DMS 273 (cell line): ENCODE data around the gene AKT1S1.
A peak's percentile ranks its signal among the peaks of the same experiment; 100 is the strongest.
"Not testable (repeated sequence)": the region's sequence is repeated elsewhere in the genome, so short reads cannot be mapped to it uniquely, and the experiment has no call there.

Source experiments
- DNase-seq: peaks from one replicate; lab custom pipeline; 2025; ENCODE audit not compliant: unreplicated experiment; lab: John Stamatoyannopoulos, UW

Gene AKT1S1

DNA sequence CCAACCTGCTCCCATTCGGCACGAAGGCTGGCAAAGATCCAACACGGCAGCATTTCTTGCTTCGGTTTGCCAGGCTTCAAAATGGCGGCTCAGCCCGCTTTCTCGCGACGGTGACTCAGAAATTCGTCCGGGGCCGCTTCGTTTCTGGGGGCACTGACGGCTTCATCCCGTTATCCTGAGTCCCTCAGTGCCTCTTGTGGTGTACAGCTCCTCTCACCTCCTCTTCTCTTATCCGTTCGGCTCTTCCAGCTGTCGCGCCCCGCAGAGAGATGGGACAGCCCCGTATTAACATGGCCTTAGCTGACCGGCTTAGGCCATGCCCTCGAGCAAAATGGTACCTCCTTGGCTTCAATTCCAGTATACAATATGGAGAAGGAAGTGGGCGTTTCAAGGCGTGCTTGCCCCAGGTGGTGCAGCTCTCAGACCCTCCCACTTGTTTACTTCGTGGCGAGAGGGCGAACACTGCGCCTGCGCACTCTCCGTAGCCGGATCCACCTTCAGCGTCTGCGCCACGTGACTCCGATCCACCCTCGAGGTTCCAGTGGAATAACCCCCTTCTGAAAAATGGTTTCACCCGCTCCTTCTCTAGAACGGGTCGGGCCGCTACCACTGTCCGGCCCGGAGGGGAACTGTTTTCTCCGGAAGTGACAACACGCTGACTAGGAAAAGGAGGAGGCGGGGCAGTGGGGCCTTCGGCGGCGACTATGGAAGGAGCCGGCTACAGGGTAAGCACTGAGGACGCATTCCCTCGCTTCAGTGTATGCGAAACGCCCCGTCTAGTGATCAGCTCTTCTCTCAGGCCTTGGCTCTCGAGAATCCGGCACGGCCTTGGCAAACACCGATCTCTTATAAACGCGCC is at the start of gene AKT1S1, which contains the start of gene TBC1D17:
TSS of gene AKT1S1 (minus strand) at position 336 of the 859 bp plus-strand sequence. CDS start 4,060 bp downstream, outside the sequence.
TSS of gene TBC1D17 (plus strand) at position 683 of the 859 bp plus-strand sequence. CDS start at position 705, 22 bp downstream.
- DNase-seq: peak; percentile 100

DNA sequence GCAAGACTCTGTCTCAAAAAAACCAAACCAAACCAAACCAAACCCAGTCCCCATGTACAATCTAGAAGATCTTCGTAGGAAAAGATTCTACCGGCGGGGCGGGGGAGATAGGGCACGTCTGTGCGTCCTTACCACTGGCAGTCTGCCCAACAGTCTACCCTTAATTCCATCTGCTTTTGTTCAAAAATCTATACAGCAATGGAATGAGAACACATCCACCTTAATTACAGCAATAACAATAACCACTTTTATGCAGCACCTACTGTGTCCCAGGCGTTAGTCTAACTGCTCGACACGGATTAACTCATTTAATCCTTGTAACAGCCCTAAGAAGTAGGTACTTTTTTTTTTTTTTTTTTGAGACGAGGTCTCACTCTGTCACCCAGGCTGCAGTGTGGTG is 49.4 kb upstream of the AKT1S1 start:
- DNase-seq: no peak

DNA sequence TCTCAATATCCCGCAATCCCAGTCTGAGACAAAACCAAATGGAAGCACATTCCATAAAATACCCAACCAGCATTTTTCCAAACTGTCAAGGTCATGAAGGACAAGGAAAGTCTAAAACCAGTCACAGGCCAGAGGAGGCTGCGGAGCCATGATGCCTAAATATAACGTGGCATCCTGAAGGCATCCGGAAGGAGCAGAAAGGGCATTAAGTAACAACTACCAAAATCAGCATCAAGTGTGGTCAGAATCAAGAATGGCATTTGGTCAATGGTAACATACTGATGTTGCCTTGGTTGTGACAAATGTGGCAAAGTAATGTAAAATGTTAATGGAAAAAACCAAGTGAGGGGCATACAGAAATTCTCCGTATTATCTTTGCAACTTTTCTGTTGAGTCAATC is 48.3 kb upstream of the AKT1S1 start:
- DNase-seq: no peak

DNA sequence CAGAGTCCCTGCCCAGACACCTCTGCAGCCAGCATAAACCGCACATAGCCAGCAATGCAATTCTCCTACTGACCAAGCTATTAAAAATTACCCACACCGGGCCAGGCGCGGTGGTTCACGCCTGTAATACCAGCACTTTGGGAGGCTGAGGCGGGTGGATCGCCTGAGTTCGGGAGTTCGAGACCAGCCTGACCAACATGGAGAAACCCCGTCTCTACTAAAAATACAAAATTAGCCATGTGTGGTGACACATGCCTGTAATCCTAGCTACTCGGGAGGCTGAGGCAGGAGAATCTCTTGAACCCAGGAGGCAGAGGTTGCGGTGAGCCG is 47.7 kb upstream of the AKT1S1 start:
- DNase-seq: not testable (repeated sequence)

DNA sequence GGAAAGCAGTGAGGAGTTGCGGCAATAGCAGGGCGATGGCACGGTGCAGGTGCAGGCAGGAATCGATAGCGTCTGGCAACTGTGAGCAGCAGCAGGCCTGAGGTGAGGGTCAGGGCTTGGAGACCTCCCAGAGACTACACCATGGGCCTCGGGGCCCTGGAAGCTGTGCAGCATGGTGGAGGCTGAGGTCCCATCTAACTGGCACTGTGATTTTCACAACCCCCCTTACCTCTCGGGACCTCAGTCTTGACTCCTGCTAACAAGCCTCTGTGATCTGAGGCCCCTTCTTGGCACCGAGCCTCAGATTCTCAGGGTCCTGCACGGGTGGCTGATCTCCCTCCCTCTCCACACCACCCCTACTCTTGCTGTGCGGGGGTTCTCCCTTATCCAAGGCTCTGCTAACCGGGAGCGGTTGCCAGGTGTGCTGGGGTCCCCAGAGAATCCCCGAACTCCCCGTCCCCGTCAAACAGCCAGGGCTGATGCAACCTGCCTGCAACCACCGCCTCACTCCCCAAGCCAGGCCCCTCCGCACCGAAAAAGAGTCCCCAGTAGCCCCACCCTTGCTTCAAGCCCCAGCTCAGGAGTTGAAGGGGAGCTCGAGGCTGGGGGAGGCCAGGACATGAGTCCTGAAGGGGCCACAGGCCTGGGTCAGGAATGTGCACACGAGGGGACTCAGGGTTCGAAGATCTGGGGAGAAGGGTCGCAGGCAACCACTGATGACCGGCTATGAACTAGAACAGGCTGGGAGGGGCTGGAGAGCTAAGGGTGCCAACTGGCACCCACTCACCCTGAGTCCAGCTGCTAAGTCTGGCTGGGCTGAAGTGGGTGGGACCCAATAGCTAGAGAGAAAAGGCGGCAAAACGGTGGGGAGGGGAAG is 47.1 kb upstream of the AKT1S1 start:
- DNase-seq: peak; percentile 47

DNA sequence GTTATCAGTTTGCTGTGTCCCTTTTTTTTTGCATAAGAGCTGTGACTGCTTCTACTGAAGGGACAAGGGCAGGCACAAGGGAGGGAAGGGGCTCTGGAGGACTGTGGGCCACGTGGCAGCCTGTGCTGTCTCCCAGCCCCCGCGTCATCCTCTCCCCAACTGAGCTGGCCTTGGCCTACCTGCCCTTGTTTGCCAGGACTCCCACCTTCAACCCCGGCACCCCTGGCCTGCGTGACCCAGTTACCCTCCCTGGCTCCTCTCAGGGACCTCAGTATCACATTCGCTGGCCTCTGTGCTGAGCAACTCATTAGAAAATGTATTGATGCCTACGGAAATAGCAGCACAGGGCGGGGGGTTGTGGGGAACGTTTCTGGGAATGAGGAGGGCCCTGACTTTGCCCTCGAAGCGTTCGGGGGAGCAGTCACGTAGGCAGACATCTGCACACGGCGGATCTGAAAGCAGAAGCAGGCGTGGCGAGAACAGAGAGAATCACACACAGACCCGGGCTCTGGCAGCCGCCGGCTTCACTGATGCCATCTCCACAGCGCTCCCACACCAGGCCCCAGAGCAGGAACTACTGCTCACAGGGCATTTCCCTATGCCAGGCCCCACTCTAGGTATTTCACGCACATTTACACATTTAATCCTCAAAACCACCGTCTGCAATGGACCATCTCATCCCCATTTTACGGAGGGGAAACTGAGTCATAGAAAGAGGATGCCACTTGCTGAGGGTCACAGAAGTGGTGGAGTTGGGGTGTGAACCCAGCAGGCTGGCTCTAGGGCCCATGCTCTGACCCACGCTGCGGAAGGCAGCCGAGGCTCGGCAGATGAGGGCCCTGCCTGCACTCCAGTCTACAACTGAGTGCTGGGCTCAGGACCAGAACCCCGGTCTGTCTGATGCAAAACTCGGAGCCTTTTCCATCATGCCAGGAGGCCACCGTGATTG is 46.2 kb upstream of the AKT1S1 start:
- no peak for DNase-seq

DNA sequence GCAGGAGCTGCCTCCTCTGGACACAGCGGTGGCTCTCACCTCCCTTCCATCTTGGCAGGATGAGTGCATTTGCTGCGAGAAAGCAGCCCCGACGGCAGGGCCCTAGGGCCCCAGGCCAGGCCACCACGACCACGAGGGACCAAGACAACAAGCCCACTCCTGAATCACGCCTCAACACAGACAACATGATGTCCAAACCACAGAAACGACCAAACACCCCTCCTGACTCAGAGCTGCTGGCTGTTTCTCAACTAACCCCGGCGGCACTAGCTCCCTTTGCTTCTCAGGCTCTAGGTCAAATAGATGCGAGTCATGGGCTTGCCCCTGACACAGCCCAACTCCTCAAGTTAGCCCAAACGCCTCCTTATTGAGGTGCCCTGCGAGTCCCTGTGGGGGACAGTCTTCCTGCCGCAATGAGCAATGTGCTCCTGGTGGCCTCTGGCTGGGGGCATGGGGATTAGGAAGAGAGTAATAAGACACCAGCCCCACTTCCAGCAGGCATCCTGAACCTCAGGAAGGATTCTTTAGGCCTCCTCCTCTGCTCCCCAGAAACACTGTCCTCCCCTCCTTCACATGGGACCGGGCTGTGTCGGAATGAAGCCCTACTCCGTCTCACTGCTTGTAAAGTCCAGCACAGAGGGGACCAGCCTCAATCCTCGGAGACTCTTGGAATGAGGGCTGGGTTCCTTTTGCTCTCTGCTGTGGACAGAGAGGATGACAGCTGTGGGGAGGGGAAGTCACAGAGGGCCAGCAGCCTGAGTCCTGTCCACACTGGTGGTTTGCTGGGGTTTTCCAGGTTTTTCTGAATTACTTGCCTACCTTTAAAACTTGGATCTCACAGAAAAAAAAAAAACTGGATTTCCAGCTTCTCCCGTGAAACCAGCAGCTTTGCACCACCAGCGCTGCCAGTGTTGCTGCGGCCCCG is 45.0 kb upstream of the AKT1S1 start:
- no peak for DNase-seq

DNA sequence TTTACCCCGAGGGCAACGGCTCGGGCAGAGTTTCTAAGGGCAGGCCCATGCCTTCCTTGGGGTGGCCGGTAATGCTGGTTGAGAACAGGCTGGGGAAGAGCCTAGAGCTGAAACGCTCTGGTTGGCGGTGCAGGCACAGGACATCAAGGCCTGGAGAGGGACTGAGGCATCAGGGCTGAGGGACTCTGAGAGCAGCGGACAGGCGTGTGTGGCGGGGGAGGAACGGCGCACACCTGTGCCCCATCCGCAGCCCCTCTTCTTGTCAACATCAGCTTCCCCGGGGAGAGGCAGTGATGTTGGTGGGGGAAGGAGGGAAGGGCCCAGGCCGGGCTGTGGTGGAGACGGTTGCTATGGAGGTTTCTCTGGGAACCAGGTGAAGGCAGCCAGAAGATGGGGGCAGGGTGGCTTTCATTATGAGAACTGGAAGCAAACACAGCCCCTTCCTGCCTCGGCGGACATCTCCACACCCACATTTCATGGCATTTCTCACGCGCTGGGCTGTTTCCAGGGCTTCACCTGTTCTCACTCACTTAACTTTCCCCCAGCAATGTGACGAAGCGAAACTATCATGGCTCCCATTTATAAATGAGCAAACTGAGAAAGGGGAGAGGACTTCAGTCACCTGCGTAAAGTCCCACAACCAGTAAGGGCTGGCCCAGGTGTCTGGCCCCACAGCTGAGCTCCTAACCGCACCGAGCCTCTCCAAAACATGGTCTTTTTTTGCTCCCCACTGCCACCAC is 43.6 kb upstream of the AKT1S1 start:
- DNase-seq: no peak

DNA sequence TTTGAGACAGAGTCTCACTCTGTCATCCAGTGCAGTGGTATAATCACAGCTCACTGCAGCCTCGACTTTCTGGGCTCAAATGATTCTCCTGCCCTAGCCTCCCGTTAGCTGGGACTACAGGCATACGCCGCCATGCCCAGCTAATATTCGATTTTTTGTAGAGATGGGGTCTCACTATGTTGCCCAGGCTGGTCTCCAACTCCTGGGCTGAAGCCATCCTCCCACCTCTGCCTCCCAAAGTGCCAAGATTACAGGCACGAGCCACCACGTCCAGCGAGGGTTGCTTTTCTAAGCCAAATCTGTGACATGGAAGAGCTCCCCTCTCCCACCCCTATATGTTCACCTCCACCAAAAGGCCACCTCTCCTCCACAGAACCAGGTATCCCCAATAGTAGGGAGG is 40.9 kb upstream of the AKT1S1 start:
- DNase-seq: no peak

DNA sequence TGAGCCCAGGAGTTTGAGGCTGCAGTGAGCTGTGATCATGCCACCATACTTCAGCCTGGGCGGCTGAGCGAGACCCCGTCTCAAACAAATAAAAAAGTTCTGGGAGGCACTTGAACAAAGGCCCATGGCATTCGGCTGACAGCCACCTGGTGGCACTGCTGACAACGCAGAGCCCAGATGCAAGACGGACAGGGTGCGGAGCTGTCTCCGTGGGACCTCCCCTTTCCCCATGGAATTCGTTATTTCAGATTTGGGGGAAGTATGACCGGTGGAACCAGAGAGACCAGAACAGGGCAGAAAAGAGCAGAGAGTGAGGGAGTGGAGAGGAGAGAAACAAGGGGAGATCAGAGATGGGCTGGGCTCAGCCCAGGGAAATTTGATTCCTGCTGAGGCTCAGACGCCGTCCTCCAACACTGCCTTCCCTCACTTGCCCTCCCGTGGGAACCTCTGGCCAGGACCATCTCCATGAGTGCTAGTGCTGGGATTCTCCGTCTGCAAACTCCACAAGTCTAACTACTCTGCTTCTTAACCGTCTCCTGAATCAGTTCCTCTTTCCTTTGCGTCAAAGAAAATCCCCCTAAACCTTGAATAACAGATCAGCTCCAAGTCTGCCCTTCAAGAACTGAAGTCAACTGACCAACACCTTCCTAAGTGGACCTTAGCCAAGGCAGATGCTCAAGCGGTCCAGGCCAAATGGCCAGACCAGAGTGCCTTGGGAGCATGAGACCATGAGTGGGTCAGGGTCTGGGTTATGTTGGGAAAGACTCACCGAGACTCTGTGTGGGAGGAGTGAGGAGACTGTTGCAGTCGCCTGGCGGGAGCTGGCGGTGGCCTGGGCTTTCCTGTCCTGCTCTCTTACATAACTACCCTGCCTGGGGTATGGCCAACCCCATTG is 39.9 kb upstream of the AKT1S1 start:
- DNase-seq: peak; percentile 28

DNA sequence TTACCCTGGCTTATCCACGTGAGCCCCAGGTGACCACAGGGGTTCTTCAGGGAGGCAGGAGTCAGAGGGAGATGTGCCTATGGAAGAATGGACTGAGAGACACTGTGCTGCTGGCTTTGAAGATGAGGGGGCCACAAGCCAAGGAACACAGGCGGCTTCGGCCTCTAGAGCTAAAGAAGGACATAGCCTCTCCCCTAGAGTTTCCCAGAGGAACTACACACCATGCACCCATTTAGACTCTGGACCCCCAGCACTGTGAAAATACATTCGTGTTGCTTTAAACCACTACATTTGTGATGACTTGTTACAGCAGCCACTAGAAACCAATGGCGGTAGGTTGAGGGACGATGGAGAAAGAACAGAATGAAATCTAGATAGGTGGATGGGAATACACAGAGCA is 38.1 kb upstream of the AKT1S1 start:
- no peak for DNase-seq

DNA sequence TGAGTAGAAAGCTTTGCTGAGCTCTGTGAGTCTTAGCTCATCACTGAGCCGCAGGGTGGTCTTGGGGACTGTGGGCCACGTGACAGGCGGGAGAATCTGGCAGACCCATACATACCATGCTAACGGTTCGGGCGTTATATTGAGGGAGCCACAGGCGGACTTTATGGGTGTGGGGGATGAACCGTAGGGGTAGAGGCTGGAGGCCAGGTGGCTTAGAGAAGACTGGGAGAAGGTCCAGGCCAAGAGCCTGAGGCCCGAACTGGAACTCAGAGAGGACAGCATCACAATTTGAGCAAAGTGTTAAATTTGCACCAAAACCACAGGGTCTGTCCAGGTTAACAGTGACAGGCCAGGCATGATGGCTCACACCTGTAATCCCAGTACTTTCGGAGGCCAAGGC is 36.6 kb upstream of the AKT1S1 start:
- no peak for DNase-seq

DNA sequence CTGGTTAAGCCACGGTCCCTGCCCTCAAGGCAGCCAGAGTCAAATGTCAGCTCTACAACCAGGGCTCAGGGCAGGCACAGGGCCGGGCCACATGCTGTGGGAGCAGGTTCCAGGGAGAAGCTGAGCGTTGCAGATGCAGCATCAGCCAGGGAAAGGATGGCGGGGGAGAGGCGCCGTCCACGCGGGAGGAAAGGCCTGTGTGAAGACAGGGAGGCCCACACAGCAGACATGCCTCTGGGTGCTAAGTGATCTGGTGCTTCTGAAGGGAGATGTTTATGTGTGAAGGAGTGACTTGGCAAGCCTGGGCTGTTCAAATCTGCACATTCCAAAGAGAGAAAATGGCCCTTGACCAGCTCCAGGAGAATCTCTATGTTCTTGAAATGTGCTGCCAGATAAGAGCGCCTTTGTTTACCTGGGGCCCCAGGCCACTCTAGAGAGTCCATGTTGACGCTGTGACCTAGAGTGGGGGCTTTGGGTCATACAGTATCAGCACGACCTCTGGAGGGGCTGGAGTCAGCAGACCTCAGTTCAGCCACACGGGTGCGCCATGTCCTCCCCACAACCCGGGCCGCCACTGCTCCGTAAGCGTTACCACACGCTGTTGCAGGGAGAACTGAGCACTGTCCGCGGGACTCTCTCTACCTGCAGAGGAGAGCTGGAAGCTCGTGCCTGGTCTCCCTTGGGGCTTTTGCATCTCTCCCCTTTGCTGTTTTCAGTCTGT is 36.0 kb upstream of the AKT1S1 start:
- no peak for DNase-seq

DNA sequence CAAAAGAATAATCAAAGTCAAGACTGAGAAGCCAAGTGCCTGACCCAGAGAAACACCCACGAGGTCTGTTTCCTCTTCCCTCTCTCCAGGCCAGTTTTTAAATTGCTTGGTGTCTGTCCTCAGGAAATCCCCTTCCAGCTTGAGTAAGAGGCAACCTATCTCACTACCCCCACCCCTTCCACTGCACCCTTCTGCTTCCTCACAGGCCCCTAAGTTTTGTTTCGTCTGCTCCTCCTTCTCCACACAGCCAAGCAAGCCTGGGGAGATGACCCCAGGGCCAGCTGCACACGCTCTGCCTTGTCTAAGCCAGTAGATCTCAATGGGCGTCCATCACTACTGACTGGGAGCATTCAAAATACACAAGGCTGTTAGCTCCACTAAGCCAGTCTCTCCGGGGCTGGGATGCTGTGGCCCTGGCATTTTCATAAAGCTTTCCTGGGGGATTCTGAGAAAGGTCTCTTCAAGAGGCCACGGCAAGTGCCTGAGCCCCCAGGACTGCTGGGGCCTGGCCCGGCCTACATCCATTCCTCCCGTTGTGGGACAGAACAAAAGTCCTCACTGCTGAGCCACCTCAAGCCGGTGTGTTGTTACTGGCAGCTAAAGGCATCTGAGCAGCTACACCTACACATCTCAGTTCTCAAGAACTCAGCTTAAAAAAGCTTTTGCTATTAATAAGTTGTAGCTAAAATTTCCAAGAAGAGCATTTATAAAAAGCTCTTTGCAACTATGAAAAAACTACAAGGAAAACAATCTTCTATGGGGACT is 34.4 kb upstream of the AKT1S1 start:
- DNase-seq: no peak

DNA sequence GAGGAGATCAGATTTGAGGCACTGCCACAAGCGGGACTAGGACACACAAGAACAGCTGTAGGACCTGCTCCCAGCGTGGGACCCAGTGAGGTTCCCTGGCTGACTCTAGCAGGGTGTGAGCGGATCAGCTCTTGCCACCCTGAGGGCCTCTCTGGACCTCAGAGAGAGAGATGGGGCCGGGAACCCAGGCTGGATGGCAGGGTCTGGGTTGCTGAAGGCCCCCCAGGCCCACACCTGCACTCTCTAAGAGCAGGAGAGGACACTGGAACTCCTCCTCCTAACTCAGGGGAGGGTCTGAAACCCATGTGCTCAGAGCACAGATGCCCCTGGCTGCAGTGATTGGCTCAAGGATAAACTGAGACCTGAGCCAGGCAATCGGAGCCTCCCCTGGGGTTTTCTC is 33.0 kb upstream of the AKT1S1 start:
- DNase-seq: no peak

DNA sequence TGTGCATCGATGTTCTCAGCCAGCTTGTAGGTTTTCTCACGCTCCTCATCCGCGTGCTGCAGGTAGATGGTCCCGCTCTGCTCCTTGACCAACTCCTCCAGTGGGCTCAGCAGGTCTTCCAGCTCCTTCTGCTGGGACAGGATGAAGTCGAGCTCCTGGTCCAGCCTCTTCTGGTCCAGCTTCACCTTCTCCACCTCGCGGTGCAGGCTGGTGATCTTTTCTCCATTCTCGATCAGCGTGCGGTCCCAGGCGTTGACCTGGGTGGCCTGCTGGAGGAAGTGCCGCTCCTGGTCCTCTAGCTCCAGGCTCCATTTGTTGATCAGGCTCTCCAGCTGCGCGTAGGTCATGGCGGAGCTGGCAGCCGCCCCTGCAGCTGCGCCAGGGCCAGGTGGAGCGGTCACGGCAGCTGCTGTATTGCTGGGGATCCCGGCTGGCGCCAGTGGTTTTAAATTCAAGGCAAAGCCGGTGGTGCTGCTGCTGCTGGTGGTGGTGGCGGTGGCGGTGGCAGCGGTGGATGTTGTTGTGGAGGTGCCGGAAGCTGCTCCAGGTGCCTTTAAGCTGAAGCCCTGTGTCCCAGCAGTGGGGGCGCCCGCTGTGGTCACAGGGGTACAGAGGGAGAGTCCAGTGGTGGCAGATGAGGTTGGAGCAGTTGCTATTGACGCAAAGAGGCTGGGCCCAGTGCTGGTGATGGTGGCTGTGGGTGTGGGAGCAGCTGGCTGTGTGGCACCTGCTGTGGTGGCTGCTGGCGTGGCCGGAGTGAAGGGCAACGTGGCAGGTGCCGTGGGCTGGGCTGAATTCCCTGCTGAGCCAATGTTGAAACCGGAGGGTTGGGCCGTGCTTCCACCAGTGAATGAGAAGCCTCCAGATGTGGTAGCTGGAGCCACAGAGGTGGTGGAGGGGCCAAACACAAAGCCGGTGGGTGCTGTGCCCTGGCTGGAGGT is 31.6 kb upstream of the AKT1S1 start:
- no peak for DNase-seq
